H9 (cell line): ENCODE results near the gene DIP2C. TPM values are rescaled to one million over a fixed set of nuclear protein-coding genes. Genes with fewer than 3 reads are reported as not detected.

ENCODE experiments used
- DNase-seq: peaks from one replicate; pipeline ENCODE4 v3.0.0-alpha.2; 2017
- H2AFZ ChIP-seq: one replicate; pipeline ENCODE4 v1.6.1; 2013; ENCODE audit warnings: mild to moderate bottlenecking, low read length, control low read depth, moderate library complexity
- H2AK5ac ChIP-seq: 2 replicates; pipeline ENCODE4 v1.6.1; 2013; ENCODE audit warnings: low read length, control low read depth, mixed read lengths; ENCODE audit not compliant: insufficient read length
- H2BK120ac ChIP-seq: one replicate; pipeline ENCODE4 v1.6.1; 2013; ENCODE audit warnings: low read depth, mild to moderate bottlenecking, low read length, control low read depth, inconsistent platforms; ENCODE audit not compliant: poor library complexity, severe bottlenecking
- H2BK12ac ChIP-seq: 2 replicates; pipeline ENCODE4 v1.6.1; 2013; ENCODE audit warnings: low read length, control low read depth, mixed read lengths, low read depth; ENCODE audit not compliant: insufficient read length
- H2BK15ac ChIP-seq: 2 replicates; pipeline ENCODE4 v1.6.1; 2013; ENCODE audit warnings: low read depth, low read length, control low read depth
- H2BK20ac ChIP-seq: one replicate; pipeline ENCODE4 v1.6.1; 2013; ENCODE audit warnings: low read depth, mild to moderate bottlenecking, low read length, control low read depth, inconsistent platforms; ENCODE audit not compliant: poor library complexity, severe bottlenecking
- H2BK5ac ChIP-seq: 2 replicates; pipeline ENCODE4 v1.6.1; 2013; ENCODE audit warnings: low read length, control low read depth, mixed read lengths; ENCODE audit not compliant: insufficient read length
- H3K14ac ChIP-seq: 2 replicates; pipeline ENCODE4 v1.6.1; 2013; ENCODE audit warnings: low read length, control low read depth; ENCODE audit not compliant: insufficient read depth
- H3K18ac ChIP-seq: 2 replicates; pipeline ENCODE4 v1.6.1; 2013; ENCODE audit warnings: low read depth, mild to moderate bottlenecking, mixed read lengths, low read length, control low read depth; ENCODE audit not compliant: insufficient read length
- H3K23ac ChIP-seq: 2 replicates; pipeline ENCODE4 v1.6.1; 2013; ENCODE audit warnings: low read length, control low read depth, mixed read lengths, low read depth; ENCODE audit not compliant: insufficient read length
- H3K23me2 ChIP-seq: 2 replicates; pipeline ENCODE4 v1.6.1; 2013; ENCODE audit warnings: low read depth, mild to moderate bottlenecking, mixed read lengths, low read length, control low read depth; ENCODE audit not compliant: insufficient read length, poor library complexity, severe bottlenecking
- H3K27ac ChIP-seq: 2 replicates; pipeline ENCODE4 v1.5.1; 2013; ENCODE audit warnings: low read length, control low read depth, mixed read lengths, low read depth; ENCODE audit not compliant: insufficient read length
- H3K27me3 ChIP-seq: 2 replicates; pipeline ENCODE4 v1.6.1; 2013; ENCODE audit warnings: low read length, control low read depth, inconsistent platforms; ENCODE audit not compliant: insufficient read depth
- H3K4ac ChIP-seq: 2 replicates; pipeline ENCODE4 v1.6.1; 2013; ENCODE audit warnings: low read depth, mild to moderate bottlenecking, control low read depth, inconsistent platforms, low read length, moderate library complexity
- H3K4me1 ChIP-seq: 2 replicates; pipeline ENCODE4 v1.6.1; 2013; ENCODE audit warnings: low read length, control low read depth, inconsistent platforms; ENCODE audit not compliant: insufficient read depth
- H3K4me2 ChIP-seq: 2 replicates; pipeline ENCODE4 v1.6.1; 2013; ENCODE audit warnings: low read length, control low read depth, mixed read lengths; ENCODE audit not compliant: insufficient read length, insufficient read depth
- H3K56ac ChIP-seq: 2 replicates; pipeline ENCODE4 v1.6.1; 2013; ENCODE audit warnings: low read depth, mild to moderate bottlenecking, mixed read lengths, low read length, control low read depth; ENCODE audit not compliant: insufficient read length
- H3K79me1 ChIP-seq: 2 replicates; pipeline ENCODE4 v1.6.1; 2013; ENCODE audit warnings: low read depth, mild to moderate bottlenecking, moderate library complexity, low read length, control low read depth, inconsistent platforms; ENCODE audit not compliant: insufficient read depth, poor library complexity, severe bottlenecking
- H3K79me2 ChIP-seq: 2 replicates; pipeline ENCODE4 v1.6.1; 2013; ENCODE audit warnings: low read length, control low read depth, inconsistent platforms; ENCODE audit not compliant: insufficient read depth
- H3K9ac ChIP-seq: 2 replicates; pipeline ENCODE4 v1.6.1; 2013; ENCODE audit warnings: low read length, control low read depth, mixed read lengths; ENCODE audit not compliant: insufficient read length; ENCODE audit errors: extremely low read depth
- H3K9me3 ChIP-seq: one replicate; pipeline ENCODE4 v1.6.1; 2013; ENCODE audit warnings: low read depth, low read length, inconsistent platforms; ENCODE audit not compliant: control insufficient read depth
- H3T11ph ChIP-seq: one replicate; pipeline ENCODE4 v1.6.1; 2013; ENCODE audit warnings: mild to moderate bottlenecking, low read length, control low read depth, inconsistent platforms
- H4K20me1 ChIP-seq: one replicate; pipeline ENCODE4 v1.6.1; 2013; ENCODE audit not compliant: control insufficient read depth, insufficient read length, insufficient read depth
- H4K5ac ChIP-seq: 2 replicates; pipeline ENCODE4 v1.6.1; 2013; ENCODE audit warnings: low read depth, mild to moderate bottlenecking, mixed read lengths, low read length, control low read depth; ENCODE audit not compliant: insufficient read length
- H4K8ac ChIP-seq: replicated peaks from 2 replicates; pipeline ENCODE4 v1.6.1; 2013; ENCODE audit warnings: low read length, control low read depth, mixed read lengths, low read depth; ENCODE audit not compliant: insufficient read length
- H4K91ac ChIP-seq: 2 replicates; pipeline ENCODE4 v1.6.1; 2013; ENCODE audit warnings: low read depth, mild to moderate bottlenecking, moderate library complexity, mixed read lengths, low read length, control low read depth; ENCODE audit not compliant: insufficient read length
- H3K27ac Mint-ChIP-seq, 3 experiments: 2 replicates in 2 of 3; 3 replicates in 1 of 3; pipeline ENCODE4 v1.8.0; 2020 to 2021; ENCODE audit warnings: mixed read lengths in 3 of 3, mild to moderate bottlenecking in 1 of 3, moderate library complexity in 1 of 3
- H3K27me3 Mint-ChIP-seq: 2 replicates; pipeline ENCODE4 v1.8.0; 2021; ENCODE audit warnings: low read depth, mild to moderate bottlenecking, moderate library complexity, mixed read lengths
- H3K36me3 Mint-ChIP-seq, 3 experiments: 2 replicates in 2 of 3; 3 replicates in 1 of 3; pipeline ENCODE4 v1.8.0; 2020 to 2021; ENCODE audit warnings: low read depth in 3 of 3, mixed read lengths in 3 of 3; ENCODE audit not compliant: insufficient read depth in 1 of 3
- H3K4me1 Mint-ChIP-seq, 2 experiments: 2 replicates each; pipeline ENCODE4 v1.8.0; 2020; ENCODE audit warnings: mixed read lengths in 2 of 2
- H3K4me3 Mint-ChIP-seq, 2 experiments: 2 replicates in 1 of 2; 3 replicates in 1 of 2; pipeline ENCODE4 v1.8.0; 2020 to 2021; ENCODE audit warnings: mild to moderate bottlenecking in 2 of 2, mixed read lengths in 2 of 2, moderate library complexity in 1 of 2
- H3K9me3 Mint-ChIP-seq, 2 experiments: 2 replicates in 1 of 2; 3 replicates in 1 of 2; pipeline ENCODE4 v1.8.0; 2020; ENCODE audit warnings: mild to moderate bottlenecking in 2 of 2, mixed read lengths in 2 of 2, moderate library complexity in 1 of 2
- WGBS: extraction: QIAGEN DNeasy Blood & Tissue Kit; methylation state at CpG from one replicate; pipeline ENCODE4 v1.1.7; 2013; ENCODE audit warnings: missing lambda C conversion rate, low lambda C conversion rate, mixed read lengths; ENCODE audit not compliant: insufficient read length; ENCODE audit errors: extremely low coverage; 5-methylcytosine and 5-hydroxymethylcytosine counted together
- total RNA-seq: library from RNA; stranded (reverse); gene quantifications from 2 replicates; pipeline ENCODE4 v1.2.1, GENCODE V29; 2021
- TF ChIP-seq, protein P1 (sequence below): fragments of 200-600 bp; sonication (generic); conservative IDR thresholded peaks from 3 replicates; pipeline ENCODE4 v1.8.0; 2021; ENCODE audit warnings: antibody characterized with exemption, mild to moderate bottlenecking

The DIP2C gene
- total RNA-seq, 1 experiment from 2014 or later, result 7.9 TPM

- no peak for DNase-seq
- Histone ChIP-seq H2BK20ac (no peak overlapping the region), H3K18ac (no peak overlapping the region), H3K14ac (no peak overlapping the region), H2BK12ac (no peak overlapping the region), H3K23ac (no peak overlapping the region), H3K27me3 (no peaks in the 10 kb centered on the region), H2BK120ac (no peak overlapping the region), H4K8ac (no peak overlapping the region), H3T11ph (no peak overlapping the region), H3K79me1 (no peaks in the 10 kb centered on the region), H3K4ac (no peak overlapping the region), H3K9ac (no peak overlapping the region), H3K79me2 (no peaks in the 10 kb centered on the region; the same call in 1 of the 2 replicates), H4K5ac (no peak overlapping the region), H4K91ac (no peak overlapping the region), H3K27ac (no peak overlapping the region), H3K4me1 (peaks cover 3% of the 10 kb centered on the region; the same call in 1 of the 2 replicates), H2AK5ac (no peak overlapping the region), H2BK15ac (no peak overlapping the region), H3K4me2 (no peak overlapping the region), H2AFZ (no peak overlapping the region), H4K20me1 (peaks cover 2% of the 10 kb centered on the region), H2BK5ac (no peak overlapping the region), H3K9me3 (no peaks in the 10 kb centered on the region), H3K23me2 (no peaks in the 10 kb centered on the region), H3K56ac (no peak overlapping the region)
- Mint-ChIP-seq H3K4me3 (no peak overlapping the region), H3K36me3 (peaks cover 0 to 4% (median 0%) of the 10 kb centered on the region in 3 experiments; a peak in 5 of 7 replicates), H3K4me1 (peaks cover 26 to 37% of the 10 kb centered on the region in 2 experiments), H3K27me3 (no peaks in the 10 kb centered on the region; the same call in 1 of the 2 replicates), H3K9me3 (no peaks in the 10 kb centered on the region), H3K27ac (no peak overlapping the region; a peak in 1 of 7 replicates)
- TF ChIP-seq, protein P1, sequence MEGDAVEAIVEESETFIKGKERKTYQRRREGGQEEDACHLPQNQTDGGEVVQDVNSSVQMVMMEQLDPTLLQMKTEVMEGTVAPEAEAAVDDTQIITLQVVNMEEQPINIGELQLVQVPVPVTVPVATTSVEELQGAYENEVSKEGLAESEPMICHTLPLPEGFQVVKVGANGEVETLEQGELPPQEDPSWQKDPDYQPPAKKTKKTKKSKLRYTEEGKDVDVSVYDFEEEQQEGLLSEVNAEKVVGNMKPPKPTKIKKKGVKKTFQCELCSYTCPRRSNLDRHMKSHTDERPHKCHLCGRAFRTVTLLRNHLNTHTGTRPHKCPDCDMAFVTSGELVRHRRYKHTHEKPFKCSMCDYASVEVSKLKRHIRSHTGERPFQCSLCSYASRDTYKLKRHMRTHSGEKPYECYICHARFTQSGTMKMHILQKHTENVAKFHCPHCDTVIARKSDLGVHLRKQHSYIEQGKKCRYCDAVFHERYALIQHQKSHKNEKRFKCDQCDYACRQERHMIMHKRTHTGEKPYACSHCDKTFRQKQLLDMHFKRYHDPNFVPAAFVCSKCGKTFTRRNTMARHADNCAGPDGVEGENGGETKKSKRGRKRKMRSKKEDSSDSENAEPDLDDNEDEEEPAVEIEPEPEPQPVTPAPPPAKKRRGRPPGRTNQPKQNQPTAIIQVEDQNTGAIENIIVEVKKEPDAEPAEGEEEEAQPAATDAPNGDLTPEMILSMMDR, result no peak
- WGBS, result no CpG with 5 or more reads among the region's 12 CpGs
Observed at GRCh38 chr10:619710-620109, 69.8 kb downstream of the DIP2C start.
